OCI-LY3 (cell line): ENCODE data around the gene XRN1.

Source experiments
- H2AFZ ChIP-seq: fragments of 200-600, 300-600 bp; shearing (Covaris generic); 2 replicates; pipeline ENCODE4 v1.6.0; 2014; ENCODE audit warnings: antibody characterized with exemption, low read depth, low read length
- H3K27ac ChIP-seq: fragments of 200-600, 300-600 bp; sonication (generic); 2 replicates; pipeline ENCODE4 v1.5.1; 2014; ENCODE audit warnings: mild to moderate bottlenecking, low read length, moderate library complexity, mixed read lengths
- H3K27me3 ChIP-seq: fragments of 200-600, 300-600 bp; sonication (generic); 2 replicates; pipeline ENCODE4 v1.6.1; 2014; ENCODE audit warnings: low read depth, low read length, mixed read lengths
- H3K36me3 ChIP-seq: fragments of 200-600, 300-600 bp; sonication (generic); replicated peaks from 2 replicates; pipeline ENCODE3; 2014; ENCODE audit warnings: low read depth, low read length, mixed read lengths
- H3K4me1 ChIP-seq: fragments of 300-600, 200-600 bp; sonication (generic); 2 replicates; pipeline ENCODE4 v1.6.1; 2014; ENCODE audit warnings: low read length, mixed read lengths
- H3K4me2 ChIP-seq: fragments of 200-600, 300-600 bp; sonication (generic); 2 replicates; pipeline ENCODE4 v1.6.1; 2014; ENCODE audit warnings: low read length, mixed read lengths
- H3K4me3 ChIP-seq: fragments of 300-600, 200-600 bp; sonication (generic); 2 replicates; pipeline ENCODE4 v1.5.1; 2014; ENCODE audit warnings: antibody characterized with exemption, mild to moderate bottlenecking, low read length, moderate library complexity
- H3K79me2 ChIP-seq: fragments of 300-600, 200-600 bp; shearing (Covaris generic); 2 replicates; pipeline ENCODE4 v1.6.1; 2014; ENCODE audit warnings: mild to moderate bottlenecking, low read length, mixed read lengths
- H3K9ac ChIP-seq: fragments of 300-600, 200-600 bp; shearing (Covaris generic); 2 replicates; pipeline ENCODE4 v1.6.0; 2014; ENCODE audit warnings: mild to moderate bottlenecking, low read length, moderate library complexity
- H3K9me3 ChIP-seq: fragments of 200-600, 300-600 bp; shearing (Covaris generic); 2 replicates; pipeline ENCODE4 v1.6.1; 2014; ENCODE audit warnings: low read length, mixed read lengths; ENCODE audit not compliant: insufficient read depth
- H4K20me1 ChIP-seq: fragments of 200-600, 300-600 bp; sonication (generic); 2 replicates; pipeline ENCODE4 v1.6.1; 2016; ENCODE audit warnings: low read length, mixed read lengths; ENCODE audit not compliant: insufficient read depth
- CTCF ChIP-seq: fragments of 200-600, 300-600 bp; sonication (generic); IDR thresholded peaks from 2 replicates; pipeline ENCODE4 v1.5.1; 2014; ENCODE audit warnings: antibody characterized with exemption, low read length, low read depth
- EZH2phosphoT487 ChIP-seq: fragments of 200-600 bp; shearing (Covaris generic); IDR thresholded peaks from 2 replicates; pipeline ENCODE4 v1.6.1; 2018; ENCODE audit warnings: antibody characterized with exemption, mixed run types, low read depth

Gene XRN1

GRCh38 chr3:142468456-142468855 lies 20.6 kb upstream of the XRN1 start:
- Histone ChIP-seq H2AFZ (no peak overlapping the region), H3K4me2 (no peak overlapping the region), H3K36me3 (peaks cover 4% of the 10 kb centered on the region), H3K79me2 (no peaks in the 10 kb centered on the region), H3K27ac (no peak overlapping the region), H3K9ac (no peak overlapping the region), H3K4me1 (no peaks in the 10 kb centered on the region), H3K4me3 (no peak overlapping the region), H3K27me3 (no peaks in the 10 kb centered on the region), H4K20me1 (no peaks in the 10 kb centered on the region), H3K9me3 (no peaks in the 10 kb centered on the region)
- TF ChIP-seq EZH2phosphoT487, result no peak
- TF ChIP-seq CTCF, result no peak

GRCh38 chr3:142467768-142468167 lies 19.9 kb upstream of the XRN1 start:
- H2AFZ ChIP-seq, result no peak overlapping the region

GRCh38 chr3:142460689-142461088 lies 12.9 kb upstream of the XRN1 start:
- TF ChIP-seq EZH2phosphoT487 (no peak), CTCF (no peak)
- Histone ChIP-seq H3K36me3 (peaks cover 23% of the 10 kb centered on the region), H3K27ac (no peak overlapping the region), H3K4me2 (no peak overlapping the region), H3K27me3 (no peaks in the 10 kb centered on the region), H3K4me3 (no peak overlapping the region), H2AFZ (no peak overlapping the region), H3K9me3 (no peaks in the 10 kb centered on the region), H3K9ac (no peak overlapping the region), H4K20me1 (no peaks in the 10 kb centered on the region), H3K79me2 (no peaks in the 10 kb centered on the region), H3K4me1 (no peaks in the 10 kb centered on the region)

More at GRCh38 chr3:142467768-142468167, 19.9 kb upstream of the XRN1 start:
- peaks cover 4% of the 10 kb centered on the region for H3K36me3 ChIP-seq
- no peak overlapping the region for H3K27ac ChIP-seq
- H3K9me3 ChIP-seq, result no peaks in the 10 kb centered on the region
- no peak overlapping the region for H3K9ac ChIP-seq
- H3K4me1 ChIP-seq, result no peaks in the 10 kb centered on the region
- no peaks in the 10 kb centered on the region for H3K27me3 ChIP-seq
- H4K20me1 ChIP-seq, result no peaks in the 10 kb centered on the region
- TF ChIP-seq EZH2phosphoT487 (no peak), CTCF (no peak)
- no peak overlapping the region for H3K4me2 ChIP-seq
- H3K4me3 ChIP-seq, result no peak overlapping the region
- no peaks in the 10 kb centered on the region for H3K79me2 ChIP-seq

- TF ChIP-seq EZH2phosphoT487, result no peak
- TF ChIP-seq CTCF, result no peak
- Histone ChIP-seq H3K4me3 (no peak overlapping the region), H3K79me2 (no peaks in the 10 kb centered on the region), H3K27ac (no peak overlapping the region), H3K27me3 (no peaks in the 10 kb centered on the region), H3K4me2 (no peak overlapping the region), H3K9ac (no peak overlapping the region), H3K4me1 (no peaks in the 10 kb centered on the region), H4K20me1 (no peaks in the 10 kb centered on the region), H3K9me3 (no peaks in the 10 kb centered on the region), H3K36me3 (peaks cover 26% of the 10 kb centered on the region), H2AFZ (no peak overlapping the region)
Observed at GRCh38 chr3:142459929-142460328, 12.1 kb upstream of the XRN1 start.
